Activated CD8-positive, alpha-beta memory T cell treated with anti-CD3 and anti-CD28 coated beads, Interleukin-2, amount 10 ng/mL, durations not matched to agents 7 days and 5 days (primary cell): ENCODE results near the gene PACS1. TPM values are rescaled to one million over a fixed set of nuclear protein-coding genes. Genes with fewer than 3 reads are reported as not detected.

ENCODE experiments used
- ATAC-seq: fragments of 150-1000 bp; cut with Tn5 transposase; one replicate; pipeline ENCODE4 v1.10.0; 2021; ENCODE audit warnings: moderate library complexity
- CTCF ChIA-PET: fragments of 350-600 bp; sonication (Branson Sonifier 250); formaldehyde crosslinking; loops from one replicate; lab custom pipeline; 2021; ENCODE audit warnings: antibody characterized with exemption; lab: Charles Lee
- DNase-seq: peaks from one replicate; pipeline ENCODE4 v3.0.0-alpha.2; 2020
- H3K27ac Mint-ChIP-seq: one replicate; pipeline ENCODE4 v1.8.0; 2021; ENCODE audit warnings: mild to moderate bottlenecking, mixed read lengths
- H3K27me3 Mint-ChIP-seq: one replicate; pipeline ENCODE4 v1.8.0; 2021; ENCODE audit warnings: mixed read lengths
- H3K36me3 Mint-ChIP-seq: one replicate; pipeline ENCODE4 v1.8.0; 2021; ENCODE audit warnings: mild to moderate bottlenecking, mixed read lengths
- H3K4me1 Mint-ChIP-seq: one replicate; pipeline ENCODE4 v1.8.0; 2021; ENCODE audit warnings: mixed read lengths
- H3K4me3 Mint-ChIP-seq: one replicate; pipeline ENCODE4 v1.8.0; 2021; ENCODE audit warnings: mild to moderate bottlenecking, moderate library complexity, mixed read lengths
- H3K9me3 Mint-ChIP-seq: one replicate; pipeline ENCODE4 v1.8.0; 2022; ENCODE audit warnings: low read depth, mixed read lengths
- total RNA-seq, 2 experiments: library from RNA; stranded (reverse); gene quantifications; one replicate each; pipeline ENCODE4 v1.2.3, GENCODE V29; 2021

PACS1 gene
- total RNA-seq, 2 experiments from 2014 or later = 96.6 to 104 TPM

DNA sequence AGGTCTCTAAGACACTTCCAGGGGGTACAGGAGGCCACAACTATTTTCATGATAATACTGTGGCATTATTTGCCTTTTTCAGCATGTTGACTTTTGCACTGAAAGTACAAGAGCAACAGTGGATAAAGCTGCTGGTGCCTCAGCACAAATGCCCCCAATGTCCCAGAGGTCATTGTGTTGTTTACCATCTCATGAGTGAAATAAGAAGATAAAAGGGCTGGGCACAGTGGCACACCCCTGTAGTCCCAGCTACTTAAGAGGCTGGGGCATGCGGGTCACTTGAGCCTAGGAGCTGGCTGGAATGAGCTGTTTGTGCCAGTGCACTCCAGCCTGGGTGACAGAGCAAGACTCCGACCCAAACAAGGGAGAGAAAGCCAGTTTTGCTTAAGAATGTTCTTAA is 125.8 kb downstream of the PACS1 start:
- CTCF ChIA-PET = interaction anchor here (1.4 kb wide), 1 partner anchor 10 kb away, joined by 3 read pairs; no protein-coding TSS in a partner anchor
- no peak overlapping the region for H3K27ac Mint-ChIP-seq
- H3K9me3 Mint-ChIP-seq = no peaks in the 10 kb centered on the region
- ATAC-seq = no peak
- no peak overlapping the region for H3K4me3 Mint-ChIP-seq
- no peak for DNase-seq
- H3K27me3 Mint-ChIP-seq = no peaks in the 10 kb centered on the region
- H3K36me3 Mint-ChIP-seq = peaks cover 24% of the 10 kb centered on the region
- no peaks in the 10 kb centered on the region for H3K4me1 Mint-ChIP-seq

DNA sequence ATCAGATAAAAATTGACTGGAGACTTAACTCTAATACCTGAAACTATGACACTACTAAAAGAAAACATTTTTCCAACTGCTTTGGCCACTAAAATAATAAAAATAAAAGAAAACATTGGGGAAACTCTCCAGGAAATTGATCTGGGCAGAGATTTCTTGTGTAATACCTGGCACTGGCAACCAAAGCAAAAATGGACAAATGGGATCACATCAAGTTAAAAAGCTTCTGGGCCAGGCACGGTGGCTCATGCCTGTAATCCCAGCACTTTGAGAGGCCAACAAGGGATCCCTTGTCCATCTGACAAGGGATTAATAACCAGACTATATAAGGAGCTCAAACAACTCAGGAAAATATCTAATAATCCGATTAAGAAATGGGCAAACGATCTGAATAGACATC is 133.8 kb downstream of the PACS1 start:
- DNase-seq (no peak), ATAC-seq (no peak)
- Mint-ChIP-seq H3K4me1 (no peaks in the 10 kb centered on the region), H3K36me3 (peaks cover 23% of the 10 kb centered on the region), H3K27me3 (no peaks in the 10 kb centered on the region), H3K4me3 (no peak overlapping the region), H3K27ac (no peak overlapping the region), H3K9me3 (peaks cover 14% of the 10 kb centered on the region)
- CTCF ChIA-PET = no interaction called here

DNA sequence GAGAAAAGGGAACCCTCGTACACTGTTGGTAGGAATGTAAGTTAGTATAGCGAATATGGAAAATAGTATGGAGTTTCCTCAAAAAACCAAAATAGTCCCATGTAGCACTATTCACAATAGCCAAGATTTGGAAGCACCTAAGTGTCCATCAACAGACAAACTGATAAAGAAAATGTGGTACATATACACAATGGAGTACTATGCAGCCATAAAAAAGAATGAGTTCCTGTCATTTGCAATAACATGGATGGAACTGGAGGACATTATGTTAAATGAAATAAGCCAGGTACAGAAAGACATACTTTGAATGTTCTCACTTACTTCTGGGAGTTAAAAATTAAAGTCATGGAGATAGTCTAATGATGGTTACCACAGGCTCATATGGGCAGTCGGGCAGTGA is 134.3 kb downstream of the PACS1 start:
- H3K27ac Mint-ChIP-seq = no peak overlapping the region
- CTCF ChIA-PET = interaction anchor here (1.4 kb wide), 1 partner anchor 108 kb away, joined by 5 read pairs; no protein-coding TSS in a partner anchor
- ATAC-seq = no peak

DNA sequence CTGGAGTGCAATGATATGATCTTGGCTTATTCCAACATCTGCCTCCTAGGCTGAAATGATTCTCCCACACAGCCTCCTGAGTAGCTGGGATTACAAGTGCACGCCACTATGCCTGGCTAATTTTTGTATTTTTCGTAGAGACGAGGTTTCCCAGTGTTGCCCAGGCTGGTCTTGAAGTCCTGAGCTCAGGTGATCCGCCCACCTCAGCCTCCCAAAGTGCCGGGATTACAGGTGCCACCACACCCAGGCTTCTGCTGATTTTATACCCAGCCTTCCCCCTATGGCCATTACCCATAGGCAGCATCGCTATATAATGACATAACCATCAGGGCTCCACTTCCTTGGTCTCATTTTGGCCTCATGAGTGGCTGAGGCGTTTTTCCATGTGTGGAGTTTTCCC is 137.7 kb downstream of the PACS1 start:
- Mint-ChIP-seq H3K36me3 (peaks cover 7% of the 10 kb centered on the region), H3K4me3 (no peak overlapping the region), H3K27ac (no peak overlapping the region), H3K4me1 (no peaks in the 10 kb centered on the region), H3K9me3 (peaks cover 11% of the 10 kb centered on the region), H3K27me3 (no peaks in the 10 kb centered on the region)
- no peak for DNase-seq
- CTCF ChIA-PET = interaction anchor here (1.4 to 1.5 kb wide), 2 partner anchors 15 to 139 kb away, joined by 3 to 4 read pairs; no protein-coding TSS in a partner anchor
- no peak for ATAC-seq

More for the DNA sequence above, 134.3 kb downstream of the PACS1 start:
- no peak overlapping the region for H3K4me3 Mint-ChIP-seq
- no peaks in the 10 kb centered on the region for H3K4me1 Mint-ChIP-seq
- peaks cover 21% of the 10 kb centered on the region for H3K36me3 Mint-ChIP-seq
- no peak for DNase-seq
- H3K27me3 Mint-ChIP-seq = no peaks in the 10 kb centered on the region
- peaks cover 14% of the 10 kb centered on the region for H3K9me3 Mint-ChIP-seq

DNA sequence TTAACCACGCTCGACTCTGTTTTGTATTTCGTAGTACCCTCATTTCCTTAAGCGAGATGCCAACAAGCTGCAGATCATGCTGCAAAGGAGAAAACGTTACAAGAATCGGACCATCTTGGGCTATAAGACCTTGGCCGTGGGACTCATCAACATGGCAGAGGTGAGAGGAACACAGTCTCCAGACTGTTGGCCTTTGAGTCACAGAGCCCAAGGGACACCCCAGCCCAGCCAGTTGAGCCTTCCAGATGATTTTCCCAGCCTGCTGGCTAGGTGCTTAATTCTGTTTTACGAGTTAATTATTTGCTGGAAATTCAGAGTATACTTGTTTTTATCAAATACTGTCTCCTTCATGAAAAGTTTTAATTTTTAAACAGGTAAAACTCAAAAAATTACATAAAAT is 141.0 kb downstream of the PACS1 start:
- no peaks in the 10 kb centered on the region for H3K4me1 Mint-ChIP-seq
- no peak overlapping the region for H3K27ac Mint-ChIP-seq
- H3K36me3 Mint-ChIP-seq = peaks cover 11% of the 10 kb centered on the region
- no peak overlapping the region for H3K4me3 Mint-ChIP-seq
- CTCF ChIA-PET = no interaction called here
- DNase-seq = no peak
- no peaks in the 10 kb centered on the region for H3K9me3 Mint-ChIP-seq
- ATAC-seq = no peak
- H3K27me3 Mint-ChIP-seq = no peaks in the 10 kb centered on the region

DNA sequence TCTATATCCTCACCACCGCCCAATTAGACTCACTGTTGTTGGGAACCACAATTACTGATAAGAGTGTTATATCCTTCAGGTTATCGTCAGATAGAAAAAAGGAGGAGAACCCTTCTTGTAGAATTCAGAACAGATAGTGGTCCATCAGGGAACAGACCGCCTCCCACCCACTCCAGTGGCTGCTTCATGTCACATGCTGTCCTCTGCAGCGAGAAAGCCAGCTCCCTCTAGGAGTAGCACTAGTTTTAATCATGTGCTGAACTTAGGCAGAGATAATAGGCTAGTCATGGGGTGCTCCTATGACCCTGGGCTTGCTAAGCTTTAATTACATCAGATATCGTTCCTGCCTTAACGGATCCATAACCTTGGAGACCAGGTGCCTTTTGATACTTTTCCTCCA is 146.8 kb downstream of the PACS1 start:
- H3K27me3 Mint-ChIP-seq = no peaks in the 10 kb centered on the region
- H3K27ac Mint-ChIP-seq = no peak overlapping the region
- no peak for ATAC-seq
- H3K4me3 Mint-ChIP-seq = no peak overlapping the region
- CTCF ChIA-PET = no interaction called here
- no peak for DNase-seq
- H3K9me3 Mint-ChIP-seq = no peaks in the 10 kb centered on the region
- H3K36me3 Mint-ChIP-seq = peaks cover 5% of the 10 kb centered on the region
- peaks cover 9% of the 10 kb centered on the region for H3K4me1 Mint-ChIP-seq

DNA sequence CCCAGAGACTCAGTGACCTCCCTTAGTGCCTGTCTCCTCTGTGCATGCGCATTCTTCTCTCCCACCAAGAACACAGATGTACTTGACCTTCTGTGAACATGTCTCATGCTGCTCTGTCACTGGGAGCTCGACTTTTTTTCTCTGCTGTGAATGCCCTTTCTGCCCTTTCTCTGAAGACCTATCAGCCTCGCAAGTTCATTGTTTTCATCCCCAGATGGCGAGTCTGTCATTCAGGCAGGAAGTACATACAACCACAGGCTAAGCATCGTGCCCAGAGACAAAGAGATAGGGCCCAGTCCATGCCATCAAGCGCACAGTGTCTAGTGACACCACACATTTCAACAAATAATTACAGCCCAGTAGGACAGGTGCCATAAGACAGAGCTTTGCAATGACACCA is 148.0 kb downstream of the PACS1 start:
- ATAC-seq (no peak), DNase-seq (no peak)
- Mint-ChIP-seq H3K9me3 (no peaks in the 10 kb centered on the region), H3K27me3 (no peaks in the 10 kb centered on the region), H3K27ac (no peak overlapping the region), H3K36me3 (peaks cover 4% of the 10 kb centered on the region), H3K4me1 (peaks cover 19% of the 10 kb centered on the region), H3K4me3 (no peak overlapping the region)
- CTCF ChIA-PET = interaction anchor here (0.7 kb wide), 1 partner anchor 82 kb away, joined by 3 read pairs; no protein-coding TSS in a partner anchor

DNA sequence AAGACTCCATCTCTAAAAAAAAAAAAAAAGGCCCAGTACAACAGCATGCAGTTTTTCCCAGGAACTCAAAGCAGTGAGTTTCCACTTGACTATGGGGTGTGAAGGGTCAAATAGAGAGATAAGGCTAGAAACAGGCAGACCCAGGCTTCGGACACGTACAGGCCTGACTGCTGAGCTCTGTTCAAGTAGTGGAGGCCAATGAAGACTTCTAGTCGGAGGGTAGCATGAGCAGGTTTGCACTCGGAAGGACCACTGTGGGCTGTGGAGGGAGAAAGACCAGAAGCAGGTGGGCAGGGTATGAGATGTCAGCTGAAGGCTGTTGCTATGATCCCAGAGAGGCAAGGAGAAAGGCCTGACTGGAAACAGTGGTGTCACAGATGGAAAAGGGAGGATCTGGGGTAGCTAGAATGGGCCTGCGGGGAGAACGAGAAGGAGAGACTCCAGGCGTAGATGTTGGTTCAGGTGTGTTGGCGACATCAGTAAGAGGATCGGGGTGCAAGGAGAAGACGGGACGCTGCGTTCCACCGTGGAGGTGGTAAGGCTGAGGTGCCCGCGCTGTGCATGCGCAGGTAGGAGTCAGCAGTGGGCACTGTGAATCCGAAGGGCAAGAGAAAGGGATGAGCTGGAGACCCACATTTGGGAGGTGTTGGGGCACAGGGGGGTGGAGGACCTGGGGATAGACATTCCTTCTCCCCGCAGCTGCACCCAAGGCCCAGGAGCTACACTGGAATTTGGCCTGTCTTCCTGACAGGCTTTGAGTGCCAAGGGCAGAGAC is 149.0 kb downstream of the PACS1 start:
- DNase-seq (no peak), ATAC-seq (no peak)
- Mint-ChIP-seq H3K9me3 (no peaks in the 10 kb centered on the region), H3K27me3 (no peaks in the 10 kb centered on the region), H3K27ac (no peak overlapping the region), H3K4me1 (peaks cover 19% of the 10 kb centered on the region), H3K36me3 (peaks cover 3% of the 10 kb centered on the region), H3K4me3 (no peak overlapping the region)
- CTCF ChIA-PET = interaction anchor here (0.5 to 1.2 kb wide), 5 partner anchors 23 to 144 kb away, joined by 3 read pairs; no protein-coding TSS in a partner anchor

DNA sequence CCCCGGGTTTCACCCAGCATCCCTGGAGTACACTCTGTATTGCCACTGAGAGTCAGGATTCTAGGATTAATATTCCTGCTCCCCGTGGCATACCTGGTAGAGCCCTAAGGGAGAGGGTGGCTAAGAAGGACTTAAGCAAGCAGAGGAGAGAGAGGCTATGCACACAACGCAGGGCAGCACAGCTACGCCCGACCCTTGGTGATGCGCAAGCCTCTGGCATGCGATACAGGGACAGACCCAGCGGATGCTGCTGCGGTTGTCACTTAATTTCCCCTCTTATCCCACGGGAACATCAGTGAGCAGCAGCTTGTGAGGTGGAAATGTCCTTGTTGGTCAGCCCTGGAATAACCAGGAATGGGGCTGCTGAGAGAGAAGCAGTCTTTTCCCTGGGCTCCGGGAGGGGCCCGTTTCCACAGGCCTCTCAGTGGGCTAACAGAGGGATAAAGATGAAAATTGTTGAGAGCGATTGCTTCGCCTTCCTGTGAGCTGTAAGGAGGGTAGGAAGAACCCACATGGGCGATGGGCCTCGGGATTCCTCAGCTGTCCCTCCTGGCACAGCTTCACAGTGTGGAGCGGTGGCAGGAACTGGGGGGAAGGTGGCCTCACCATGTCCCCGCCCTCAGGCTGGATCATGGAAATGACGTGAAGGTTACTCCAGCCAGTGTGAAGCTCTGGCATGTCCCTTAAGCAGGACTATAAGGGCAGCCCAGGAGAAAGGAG is 149.9 kb downstream of the PACS1 start:
- Mint-ChIP-seq H3K27me3 (no peaks in the 10 kb centered on the region), H3K4me1 (peaks cover 20% of the 10 kb centered on the region), H3K9me3 (no peaks in the 10 kb centered on the region), H3K27ac (no peak overlapping the region), H3K36me3 (peaks cover 6% of the 10 kb centered on the region), H3K4me3 (no peak overlapping the region)
- DNase-seq = no peak
- CTCF ChIA-PET = interaction anchor here (0.5 to 5.0 kb wide), 9 partner anchors 22 to 166 kb away, joined by 3 to 75 read pairs (median 3); partner anchors contain the start of gene YIF1A
- no peak for ATAC-seq

DNA sequence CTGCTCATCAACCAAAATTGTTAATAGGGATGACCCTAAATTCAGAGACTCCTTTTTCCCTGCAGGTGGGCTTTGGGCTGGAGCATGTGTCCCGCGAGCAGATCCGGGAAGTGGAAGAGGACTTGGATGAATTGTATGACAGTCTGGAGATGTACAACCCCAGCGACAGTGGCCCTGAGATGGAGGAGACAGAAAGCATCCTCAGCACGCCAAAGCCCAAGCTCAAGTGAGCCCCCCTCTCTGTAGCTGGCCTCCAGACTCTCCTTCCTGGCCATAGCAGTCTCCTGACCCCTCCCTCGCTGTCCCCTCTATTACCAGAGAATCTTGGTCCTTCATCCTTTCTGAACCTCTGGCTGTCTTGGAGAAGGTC is 150.5 kb downstream of the PACS1 start:
- H3K27me3 Mint-ChIP-seq = no peaks in the 10 kb centered on the region
- CTCF ChIA-PET = interaction anchor here (0.9 to 5.0 kb wide), 5 partner anchors 25 to 166 kb away, joined by 3 to 75 read pairs (median 3); partner anchors contain the start of gene YIF1A
- peaks cover 6% of the 10 kb centered on the region for H3K36me3 Mint-ChIP-seq
- H3K4me3 Mint-ChIP-seq = no peak overlapping the region
- no peak for ATAC-seq
- H3K4me1 Mint-ChIP-seq = peaks cover 21% of the 10 kb centered on the region
- H3K9me3 Mint-ChIP-seq = no peaks in the 10 kb centered on the region
- no peak overlapping the region for H3K27ac Mint-ChIP-seq
- DNase-seq = no peak

DNA sequence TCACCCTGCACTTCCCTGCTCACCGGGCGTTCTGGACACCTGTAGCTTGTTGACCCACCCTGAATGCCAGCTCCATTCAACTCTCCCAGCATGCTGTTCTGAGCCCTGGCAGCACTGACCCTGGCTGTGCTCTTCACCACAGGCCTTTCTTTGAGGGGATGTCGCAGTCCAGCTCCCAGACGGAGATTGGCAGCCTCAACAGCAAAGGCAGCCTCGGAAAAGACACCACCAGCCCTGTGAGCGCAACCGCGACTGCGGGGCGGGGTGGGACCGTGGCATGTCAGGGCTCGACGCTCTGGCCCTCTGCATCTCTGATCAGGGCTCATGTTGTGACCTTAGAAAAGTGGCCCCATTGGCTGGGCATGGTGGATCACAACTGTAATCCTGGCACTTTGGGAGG is 150.9 kb downstream of the PACS1 start:
- CTCF ChIA-PET = interaction anchor here (0.9 to 5.0 kb wide), 8 partner anchors 17 to 176 kb away, joined by 3 to 75 read pairs (median 4); partner anchors contain the start of gene YIF1A
- no peaks in the 10 kb centered on the region for H3K9me3 Mint-ChIP-seq
- H3K27me3 Mint-ChIP-seq = no peaks in the 10 kb centered on the region
- peaks cover 4% of the 10 kb centered on the region for H3K36me3 Mint-ChIP-seq
- no peak for DNase-seq
- H3K4me3 Mint-ChIP-seq = no peak overlapping the region
- H3K27ac Mint-ChIP-seq = no peak overlapping the region
- peaks cover 22% of the 10 kb centered on the region for H3K4me1 Mint-ChIP-seq
- no peak for ATAC-seq

DNA sequence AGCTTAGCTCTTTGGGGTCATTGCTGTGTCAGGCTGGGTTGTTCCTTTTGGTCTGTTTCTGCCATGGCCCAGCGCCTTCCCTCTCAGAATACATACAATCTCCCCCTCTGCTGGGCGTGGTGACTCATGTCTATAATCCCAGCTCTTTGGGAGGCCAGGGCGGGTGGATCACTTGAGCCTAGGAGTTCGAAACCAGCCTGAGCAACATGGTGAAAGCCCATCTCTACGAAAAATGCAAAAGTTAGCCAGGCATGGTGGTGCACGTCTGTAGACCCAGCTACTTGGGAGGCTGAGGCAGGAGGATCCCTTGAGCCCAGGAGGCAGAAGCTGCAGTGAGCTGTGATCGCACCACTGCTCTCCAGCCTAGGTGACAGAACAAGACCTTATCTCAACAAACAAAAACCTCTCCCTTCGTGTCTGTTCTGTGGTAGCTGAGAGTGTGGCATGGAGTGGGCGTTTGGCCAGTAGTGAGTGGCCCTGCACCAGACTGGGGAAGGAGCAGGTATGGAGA is 151.7 kb downstream of the PACS1 start:
- Mint-ChIP-seq H3K4me1 (peaks cover 28% of the 10 kb centered on the region), H3K36me3 (peaks cover 2% of the 10 kb centered on the region)

More for the DNA sequence above, 151.7 kb downstream of the PACS1 start:
- DNase-seq (no peak), ATAC-seq (no peak)
- Mint-ChIP-seq H3K9me3 (no peaks in the 10 kb centered on the region), H3K27me3 (no peaks in the 10 kb centered on the region), H3K27ac (peak overlapping the region; percentile 78), H3K4me3 (no peak overlapping the region)
- CTCF ChIA-PET = interaction anchor here (0.6 to 5.0 kb wide), 22 partner anchors 13 to 442 kb away, joined by 3 to 75 read pairs (median 4); partner anchors contain the start of genes SF3B2 and YIF1A
